OCI-LY7 (cell line): Measurements from ENCODE around the gene GRM4. TPM values are rescaled to one million over a fixed set of nuclear protein-coding genes. Genes with fewer than 3 reads are reported as not detected.

Experiments used
- BruUV-seq: library from RNA; stranded (reverse); fragments of 400-500 nt; replicated peaks from 2 replicates; lab custom pipeline; 2021; lab: Mats Ljungman, UMichigan
- CTCF ChIA-PET: fragments of 300-600 bp; sonication (Branson Sonifier 250); formaldehyde crosslinking; loops from one replicate; lab custom pipeline; 2022; ENCODE audit warnings: antibody characterized with exemption; ENCODE audit not compliant: unreplicated experiment; lab: Charles Lee
- POLR2A ChIA-PET: fragments of 300-600 bp; sonication (Branson Sonifier 250); formaldehyde crosslinking; loops from one replicate; lab custom pipeline; 2022; ENCODE audit warnings: antibody characterized with exemption; lab: Charles Lee
- DNase-seq: peaks from one replicate; pipeline ENCODE4 v3.0.0-alpha.2; 2015; ENCODE audit warnings: low spot score
- H2AFZ ChIP-seq: fragments of 200-600 bp; sonication (generic), shearing (Covaris generic); 2 replicates; pipeline ENCODE4 v1.6.1; 2014; ENCODE audit warnings: mild to moderate bottlenecking, antibody characterized with exemption, low read length, moderate library complexity
- H3K27ac ChIP-seq: fragments of 200-600 bp; sonication (generic); 2 replicates; pipeline ENCODE4 v1.5.1; 2014; ENCODE audit warnings: mixed run types, low read depth, mild to moderate bottlenecking, moderate library complexity, low read length, inconsistent platforms; ENCODE audit not compliant: poor library complexity, severe bottlenecking
- H3K36me3 ChIP-seq: fragments of 200-600 bp; sonication (generic); 2 replicates; pipeline ENCODE4 v1.6.1; 2014; ENCODE audit warnings: mild to moderate bottlenecking, antibody characterized with exemption, low read length, moderate library complexity, mixed read lengths; ENCODE audit not compliant: insufficient read depth
- H3K4me1 ChIP-seq: fragments of 200-600 bp; sonication (generic); 2 replicates; pipeline ENCODE4 v1.5.1; 2014; ENCODE audit warnings: mild to moderate bottlenecking, low read length; ENCODE audit not compliant: insufficient read depth, poor library complexity, severe bottlenecking
- H3K4me2 ChIP-seq: fragments of 200-600 bp; sonication (generic); 2 replicates; pipeline ENCODE4 v1.6.1; 2014; ENCODE audit warnings: mild to moderate bottlenecking, low read length
- H3K4me3 ChIP-seq: fragments of 200-600 bp; sonication (generic); 2 replicates; pipeline ENCODE4 v1.5.1; 2014; ENCODE audit warnings: mild to moderate bottlenecking, low read depth, low read length; ENCODE audit not compliant: poor library complexity, severe bottlenecking
- H3K79me2 ChIP-seq: fragments of 200-600 bp; sonication (generic); 2 replicates; pipeline ENCODE4 v1.6.1; 2016; ENCODE audit warnings: low read depth, mild to moderate bottlenecking, low read length, moderate library complexity, mixed read lengths; ENCODE audit not compliant: insufficient read depth
- H3K9me2 ChIP-seq: fragments of 200-600 bp; sonication (generic); 2 replicates; pipeline ENCODE4 v1.6.1; 2016; ENCODE audit warnings: mild to moderate bottlenecking, low read length, mixed read lengths; ENCODE audit not compliant: insufficient read depth
- H3K9me3 ChIP-seq: fragments of 200-600 bp; sonication (generic); 2 replicates; pipeline ENCODE4 v1.6.1; 2014; ENCODE audit warnings: mild to moderate bottlenecking, mixed run types, low read length, mixed read lengths
- H4K20me1 ChIP-seq: fragments of 200-600 bp; sonication (generic); 2 replicates; pipeline ENCODE4 v1.6.1; 2014; ENCODE audit warnings: mild to moderate bottlenecking, antibody characterized with exemption, low read length, moderate library complexity, mixed read lengths; ENCODE audit not compliant: insufficient read depth
- CTCF ChIP-seq: fragments of 200-600 bp; sonication (generic); conservative IDR thresholded peaks from 2 replicates; pipeline ENCODE4 v1.5.1; 2014; ENCODE audit warnings: mild to moderate bottlenecking, antibody characterized with exemption, low read length, moderate library complexity, mixed read lengths
- EZH2phosphoT487 ChIP-seq: fragments of 200-600 bp; sonication (generic); IDR thresholded peaks from 2 replicates; pipeline ENCODE4 v1.6.1; 2018; ENCODE audit warnings: low read depth, borderline replicate concordance, mild to moderate bottlenecking, mixed run types, antibody characterized with exemption, low read length, moderate library complexity, mixed read lengths
- intact Hi-C: fragments of 100-400 bp; cut with micrococcal nuclease; formaldehyde crosslinking; loops from one replicate; pipeline ENCODE4 v1.10.0; 2022; ENCODE audit not compliant: unreplicated experiment
- total RNA-seq, 2 experiments: library from RNA; depleted of rRNA in 1 of 2; stranded (reverse); fragments of >200 nt in 1 of 2; shearing (Covaris generic) in 1 of 2; gene quantifications; 2 replicates each; pipeline ENCODE4 v1.2.3, GENCODE V29; 2014 to 2022

The GRM4 gene
- total RNA-seq, 2 experiments from 2014 or later, result 0.73 to 1.3 TPM

DNA sequence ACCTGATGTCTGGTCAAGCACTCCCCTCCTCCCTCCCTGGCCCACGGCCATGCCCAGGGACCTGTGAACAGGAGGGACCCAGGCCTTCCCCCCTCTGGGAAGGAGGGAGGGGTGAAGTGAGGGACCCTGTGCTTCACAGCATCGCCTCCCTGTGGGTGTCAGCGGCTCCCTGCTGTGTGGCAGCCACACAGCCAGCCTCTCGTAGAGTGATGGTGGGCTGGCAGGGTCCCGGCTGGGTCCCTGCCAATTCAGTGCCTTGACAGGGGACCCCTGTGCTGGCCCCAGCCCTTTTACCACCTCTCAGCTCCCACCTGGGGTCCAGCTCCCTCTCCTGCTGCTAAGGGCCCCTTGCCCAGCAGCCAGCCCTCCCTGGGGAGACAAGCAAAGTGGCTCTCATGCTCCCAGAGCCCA is 31.3 kb upstream of the GRM4 start:
- no peak overlapping the region for H3K27ac ChIP-seq
- H3K79me2 ChIP-seq, result no peaks in the 10 kb centered on the region
- TF ChIP-seq EZH2phosphoT487 (no peak), CTCF (no peak)
- no peaks in the 10 kb centered on the region for H4K20me1 ChIP-seq
- H3K4me3 ChIP-seq, result no peak overlapping the region
- no peak for DNase-seq
- ChIA-PET POLR2A (no interaction called here), CTCF (no interaction called here)
- no peak overlapping the region for H2AFZ ChIP-seq
- H3K4me1 ChIP-seq, result no peaks in the 10 kb centered on the region
- intact Hi-C loops, result no loop called here
- H3K9me3 ChIP-seq, result no peaks in the 10 kb centered on the region
- no TSS peak for BruUV-seq
- no peak overlapping the region for H3K4me2 ChIP-seq
- no peaks in the 10 kb centered on the region for H3K9me2 ChIP-seq
- no peaks in the 10 kb centered on the region for H3K36me3 ChIP-seq

- intact Hi-C loops, result no loop called here
- no peaks in the 10 kb centered on the region for H3K79me2 ChIP-seq
- no peak overlapping the region for H3K27ac ChIP-seq
- POLR2A ChIA-PET, result no interaction called here
- no peaks in the 10 kb centered on the region for H3K4me1 ChIP-seq
- no peak overlapping the region for H3K4me3 ChIP-seq
- no peaks in the 10 kb centered on the region for H3K9me2 ChIP-seq
- BruUV-seq, result no TSS peak
- H3K36me3 ChIP-seq, result no peaks in the 10 kb centered on the region
- H4K20me1 ChIP-seq, result no peaks in the 10 kb centered on the region
- no peak for DNase-seq
- H2AFZ ChIP-seq, result no peak overlapping the region
- no peak overlapping the region for H3K4me2 ChIP-seq
- CTCF ChIA-PET, result interaction anchor here (0.6 kb wide), 1 partner anchor 89 kb away, joined by 3 read pairs; no protein-coding TSS in a partner anchor
- TF ChIP-seq CTCF (no peak), EZH2phosphoT487 (no peak)
- H3K9me3 ChIP-seq, result no peaks in the 10 kb centered on the region
Observed at GRCh38 chr6:34176261-34177031, 30.6 kb upstream of the GRM4 start.

GRCh38 chr6:34174846-34175399 is 29.0 kb upstream of the GRM4 start:
- intact Hi-C loops, result no loop called here

More at GRCh38 chr6:34174846-34175399, 29.0 kb upstream of the GRM4 start:
- H2AFZ ChIP-seq, result no peak overlapping the region
- no peaks in the 10 kb centered on the region for H3K36me3 ChIP-seq
- POLR2A ChIA-PET, result no interaction called here
- no peaks in the 10 kb centered on the region for H3K9me2 ChIP-seq
- H3K4me2 ChIP-seq, result no peak overlapping the region
- H3K27ac ChIP-seq, result no peak overlapping the region
- CTCF ChIA-PET, result no interaction called here
- DNase-seq, result no peak
- H4K20me1 ChIP-seq, result no peaks in the 10 kb centered on the region
- H3K4me3 ChIP-seq, result no peak overlapping the region
- no TSS peak for BruUV-seq
- H3K9me3 ChIP-seq, result no peaks in the 10 kb centered on the region
- H3K79me2 ChIP-seq, result no peaks in the 10 kb centered on the region
- TF ChIP-seq CTCF (no peak), EZH2phosphoT487 (no peak)
- H3K4me1 ChIP-seq, result no peaks in the 10 kb centered on the region
